ENCODE results near the gene HSPB2. TPM values are rescaled to one million over a fixed set of nuclear protein-coding genes. Genes with fewer than 3 reads are reported as not detected.
A peak's percentile ranks its signal among the peaks of the same experiment; 100 is the strongest.
"Not testable (repeated sequence)": the region's sequence is repeated elsewhere in the genome, so short reads cannot be mapped to it uniquely, and the experiment has no call there.

Gene HSPB2
- total RNA-seq, 2 experiments from 2014 or later: not detected

DNA sequence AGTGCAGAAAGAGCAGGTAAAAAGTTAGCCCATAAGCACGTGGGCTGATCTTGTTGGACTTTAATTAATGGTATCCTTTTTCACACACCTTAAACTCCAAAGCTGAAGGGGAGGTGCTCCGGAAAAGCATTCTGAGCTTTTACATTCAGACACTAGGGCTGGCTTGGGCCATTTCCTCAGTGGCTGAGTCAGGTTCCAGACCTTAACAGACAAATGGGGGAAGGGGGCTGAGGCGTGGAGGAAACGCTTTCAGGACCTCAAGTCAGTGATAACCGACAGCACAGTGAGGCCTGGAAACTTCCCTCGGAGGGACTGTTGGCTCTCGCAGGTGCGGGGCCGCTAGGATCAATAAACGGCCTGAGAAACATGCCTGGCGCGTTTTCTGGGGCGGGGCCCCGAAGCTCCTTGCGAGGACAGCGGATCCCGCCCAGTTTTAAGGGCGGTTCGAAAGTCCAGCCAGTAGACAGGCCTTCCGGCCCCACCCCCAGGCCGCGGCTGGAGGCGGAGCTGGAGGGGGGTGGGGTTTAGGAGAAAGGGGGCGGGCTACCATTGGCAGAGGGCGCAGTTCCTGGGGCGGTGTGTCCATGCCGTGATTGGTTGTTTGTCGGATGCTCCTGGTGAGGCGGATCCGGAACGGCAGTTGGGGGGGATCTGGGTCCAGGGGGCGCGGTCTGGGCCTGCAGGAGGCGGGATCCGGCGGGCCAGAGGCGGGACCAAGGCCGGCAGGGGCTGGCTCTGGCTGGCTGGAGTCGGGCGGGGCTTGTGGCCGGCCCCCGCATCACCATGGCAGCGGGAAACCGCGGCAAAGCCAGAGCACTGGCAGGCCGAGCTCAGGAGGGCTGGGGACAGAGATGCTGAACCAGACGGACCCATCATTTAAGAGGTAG, 14.2 kb downstream of the HSPB2 start:
- Mint-ChIP-seq H3K4me1 (peaks cover 18% of the 10 kb centered on the region), H3K27ac (peak overlapping the region; percentile 92), H3K36me3 (ENCODE audit: low read depth) (no peaks in the 10 kb centered on the region), H3K9me3 (ENCODE audit: low read depth) (no peaks in the 10 kb centered on the region), H3K27me3 (no peaks in the 10 kb centered on the region), H3K4me3 (peak overlapping the region; percentile 75)
- peak; percentile 96 for DNase-seq
- CTCF ChIA-PET: interaction anchor here (0.6 to 2.6 kb wide), 22 partner anchors 8 to 1470 kb away, joined by 3 to 38 read pairs (median 4); partner anchors contain the start of genes ALG9, C11orf52, DIXDC1 and SDHD
- POLR2A ChIA-PET: interaction anchor here (0.7 to 1.7 kb wide), 10 partner anchors 10 to 156 kb away, joined by 3 to 14 read pairs (median 4); partner anchors contain the start of genes ALG9 and DIXDC1
- intact Hi-C loops (cut with DNase I, micrococcal nuclease): loop anchor here (1.0 to 5.0 kb wide), 14 partner anchors 47 to 1388 kb away; partner anchors contain the start of genes ALG9 (in 2 of the 2), CFAP68 (in 2 of the 2), DLAT (in 2 of the 2) and FDXACB1 (in 2 of the 2)
- ATAC-seq: peak; percentile 91

GRCh38 chr11:111930472-111930871, 17.9 kb downstream of the HSPB2 start:
- H3K36me3 Mint-ChIP-seq (ENCODE audit: low read depth): no peaks in the 10 kb centered on the region
- DNase-seq (no peak), ATAC-seq (no peak)
- CTCF ChIA-PET: interaction anchor here (1.8 to 2.5 kb wide), 3 partner anchors 47 to 55 kb away, joined by 5 to 18 read pairs (median 10); no protein-coding TSS in a partner anchor
- POLR2A ChIA-PET: no interaction called here
- H3K9me3 Mint-ChIP-seq (ENCODE audit: low read depth): no peaks in the 10 kb centered on the region
- H3K27me3 Mint-ChIP-seq: no peaks in the 10 kb centered on the region
- intact Hi-C loops (cut with DNase I, micrococcal nuclease): loop anchor here in 1 of 2 experiments (10.0 kb wide), 1 partner anchor 124 kb away; no protein-coding TSS in a partner anchor
- H3K4me1 Mint-ChIP-seq: peaks cover 42% of the 10 kb centered on the region
- no peak overlapping the region for H3K4me3 Mint-ChIP-seq
- no peak overlapping the region for H3K27ac Mint-ChIP-seq

DNA sequence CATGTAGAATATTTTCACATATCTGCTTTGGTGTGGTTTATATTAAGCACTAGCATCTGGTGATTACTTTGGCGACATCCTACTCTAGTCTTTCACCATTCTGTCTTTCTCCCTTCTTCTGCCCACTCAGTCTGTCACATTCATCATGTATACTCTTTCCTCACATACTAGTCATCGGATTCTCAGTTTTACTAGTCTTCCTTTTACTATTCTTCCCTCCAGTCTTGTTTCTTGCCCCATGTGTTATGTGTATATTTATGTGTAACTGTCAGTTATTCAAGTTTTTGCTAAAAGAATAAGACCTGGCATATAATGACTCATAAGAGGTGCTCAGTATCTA, 20.0 kb downstream of the HSPB2 start:
- ChIA-PET CTCF (interaction anchor here (0.6 to 2.3 kb wide), 18 partner anchors 8 to 564 kb away, joined by 3 to 47 read pairs (median 4); partner anchors contain the start of genes ALG9, CFAP68 and CRYAB), POLR2A (no interaction called here)
- Mint-ChIP-seq H3K9me3 (ENCODE audit: low read depth) (no peaks in the 10 kb centered on the region), H3K36me3 (ENCODE audit: low read depth) (no peaks in the 10 kb centered on the region), H3K4me3 (peak overlapping the region; percentile 28), H3K27ac (peak overlapping the region; percentile 88), H3K4me1 (peaks cover 40% of the 10 kb centered on the region), H3K27me3 (no peaks in the 10 kb centered on the region)
- DNase-seq (no peak), ATAC-seq (peak; percentile 73)
- intact Hi-C loops (cut with DNase I, micrococcal nuclease): loop anchor here (1.0 to 10.0 kb wide), 7 partner anchors 12 to 243 kb away; partner anchors contain the start of genes BCO2 (in 1 of the 2), CFAP68 (in 1 of the 2), DLAT (in 1 of the 2) and FDXACB1 (in 1 of the 2)

DNA sequence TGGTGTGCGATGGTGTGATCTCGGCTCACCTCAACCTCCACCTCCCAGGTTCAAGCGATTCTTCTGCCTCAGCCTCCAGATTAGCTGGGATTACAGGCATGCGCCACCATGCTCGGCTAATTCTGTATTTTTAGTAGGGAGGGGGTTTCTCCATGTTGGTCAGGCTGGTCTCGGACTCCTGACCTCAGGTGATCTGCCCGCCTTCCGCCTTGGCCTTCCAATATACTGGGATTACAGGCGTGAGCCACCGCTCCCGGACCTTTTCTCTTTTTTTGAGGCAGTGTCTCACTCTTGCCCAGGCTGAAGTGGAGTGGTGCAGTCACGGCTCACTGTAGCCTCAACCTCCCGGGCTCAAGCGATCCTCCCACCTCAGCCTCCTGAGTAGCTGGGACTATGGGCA, 20.6 kb downstream of the HSPB2 start:
- POLR2A ChIA-PET; H3K27ac Mint-ChIP-seq; H3K9me3 Mint-ChIP-seq (ENCODE audit: low read depth); H3K36me3 Mint-ChIP-seq (ENCODE audit: low read depth); H3K4me3 Mint-ChIP-seq; H3K27me3 Mint-ChIP-seq; ATAC-seq; DNase-seq: not testable (repeated sequence)
- intact Hi-C loops (cut with DNase I, micrococcal nuclease): loop anchor here (2.0 to 10.0 kb wide), 2 partner anchors 122 to 150 kb away; no protein-coding TSS in a partner anchor
- CTCF ChIA-PET: interaction anchor here (0.6 to 2.3 kb wide), 4 partner anchors 10 to 284 kb away, joined by 3 to 21 read pairs (median 8); partner anchors contain the start of gene CRYAB
- peaks cover 44% of the 10 kb centered on the region for H3K4me1 Mint-ChIP-seq

- no peak overlapping the region for H3K27ac Mint-ChIP-seq
- H3K36me3 Mint-ChIP-seq (ENCODE audit: low read depth): no peaks in the 10 kb centered on the region
- peaks cover 51% of the 10 kb centered on the region for H3K4me1 Mint-ChIP-seq
- H3K27me3 Mint-ChIP-seq: no peaks in the 10 kb centered on the region
- DNase-seq (no peak), ATAC-seq (no peak)
- intact Hi-C loops (cut with DNase I, micrococcal nuclease): loop anchor here (2.0 to 10.0 kb wide), 2 partner anchors 121 to 149 kb away; no protein-coding TSS in a partner anchor
- ChIA-PET CTCF (interaction anchor here (0.5 to 1.3 kb wide), 3 partner anchors 10 to 587 kb away, joined by 3 to 12 read pairs (median 7); no protein-coding TSS in a partner anchor), POLR2A (no interaction called here)
- no peak overlapping the region for H3K4me3 Mint-ChIP-seq
- no peaks in the 10 kb centered on the region for H3K9me3 Mint-ChIP-seq (ENCODE audit: low read depth)
These were observed 21.3 kb downstream of the HSPB2 start for GRCh38 chr11:111933872-111934271.

GRCh38 chr11:111934306-111934705, 21.8 kb downstream of the HSPB2 start:
- ATAC-seq (no peak), DNase-seq (no peak)
- CTCF ChIA-PET: interaction anchor here (0.5 to 1.3 kb wide), 3 partner anchors 10 to 587 kb away, joined by 3 to 12 read pairs (median 7); no protein-coding TSS in a partner anchor
- Mint-ChIP-seq H3K36me3 (ENCODE audit: low read depth) (no peaks in the 10 kb centered on the region), H3K9me3 (ENCODE audit: low read depth) (no peaks in the 10 kb centered on the region), H3K4me1 (peaks cover 56% of the 10 kb centered on the region), H3K27me3 (no peaks in the 10 kb centered on the region), H3K27ac (no peak overlapping the region), H3K4me3 (no peak overlapping the region)
- POLR2A ChIA-PET: interaction anchor here (1.4 kb wide), 1 partner anchor 10 kb away, joined by 3 read pairs; no protein-coding TSS in a partner anchor
- intact Hi-C loops (cut with DNase I, micrococcal nuclease): loop anchor here in 1 of 2 experiments (10.0 kb wide), 1 partner anchor 120 kb away; no protein-coding TSS in a partner anchor

DNA sequence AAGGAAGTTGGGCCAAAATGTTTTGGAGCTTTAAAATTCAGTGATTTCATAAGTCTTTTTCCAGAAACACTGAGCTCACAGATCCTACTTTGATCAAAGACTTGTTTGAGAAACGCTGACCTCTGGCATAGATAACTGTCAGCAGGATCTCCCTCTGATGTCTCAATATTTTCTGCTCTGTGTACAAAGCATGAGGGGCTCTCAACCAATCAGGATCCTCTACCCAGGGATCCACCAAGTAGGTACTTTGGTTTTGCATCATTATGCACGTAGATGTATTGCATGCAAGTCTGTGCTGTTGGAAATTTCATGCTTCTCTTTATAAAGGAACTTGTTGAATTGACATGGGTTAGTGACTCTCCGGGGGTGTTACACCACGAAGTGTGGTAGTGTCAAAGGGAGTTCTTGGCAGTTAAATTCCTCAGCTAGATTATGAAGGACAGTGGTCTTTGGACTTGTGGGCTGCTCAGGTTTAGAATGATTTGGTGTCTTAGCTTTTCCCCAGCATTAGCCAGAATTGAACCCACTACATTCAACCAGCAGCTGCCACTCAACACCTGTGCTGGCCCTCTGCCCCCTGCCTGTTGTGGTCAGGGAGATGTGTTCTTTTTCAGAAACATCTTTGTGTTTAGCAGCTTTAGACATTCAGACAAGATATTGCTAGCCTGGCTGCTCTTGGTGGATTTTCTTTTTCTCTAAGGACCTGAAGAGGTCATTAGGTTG, 22.9 kb downstream of the HSPB2 start:
- ChIA-PET CTCF (interaction anchor here (0.6 to 2.3 kb wide), 11 partner anchors 9 to 178 kb away, joined by 3 to 14 read pairs (median 4); partner anchors contain the start of genes ALG9, SDHD and TIMM8B), POLR2A (interaction anchor here (0.7 to 2.7 kb wide), 4 partner anchors 9 to 29 kb away, joined by 3 to 14 read pairs (median 3); no protein-coding TSS in a partner anchor)
- Mint-ChIP-seq H3K9me3 (ENCODE audit: low read depth) (no peaks in the 10 kb centered on the region), H3K4me1 (peaks cover 61% of the 10 kb centered on the region), H3K4me3 (no peak overlapping the region), H3K27me3 (no peaks in the 10 kb centered on the region), H3K36me3 (ENCODE audit: low read depth) (no peaks in the 10 kb centered on the region), H3K27ac (peak overlapping the region; percentile 25)
- intact Hi-C loops (cut with DNase I, micrococcal nuclease): loop anchor here (2.0 to 10.0 kb wide), 6 partner anchors 89 to 1638 kb away; partner anchors contain the start of genes DLAT (in 1 of the 2), POU2AF1 (in 1 of the 2) and RDX (in 1 of the 2)
- DNase-seq: no peak
- peak; percentile 10 for ATAC-seq

DNA sequence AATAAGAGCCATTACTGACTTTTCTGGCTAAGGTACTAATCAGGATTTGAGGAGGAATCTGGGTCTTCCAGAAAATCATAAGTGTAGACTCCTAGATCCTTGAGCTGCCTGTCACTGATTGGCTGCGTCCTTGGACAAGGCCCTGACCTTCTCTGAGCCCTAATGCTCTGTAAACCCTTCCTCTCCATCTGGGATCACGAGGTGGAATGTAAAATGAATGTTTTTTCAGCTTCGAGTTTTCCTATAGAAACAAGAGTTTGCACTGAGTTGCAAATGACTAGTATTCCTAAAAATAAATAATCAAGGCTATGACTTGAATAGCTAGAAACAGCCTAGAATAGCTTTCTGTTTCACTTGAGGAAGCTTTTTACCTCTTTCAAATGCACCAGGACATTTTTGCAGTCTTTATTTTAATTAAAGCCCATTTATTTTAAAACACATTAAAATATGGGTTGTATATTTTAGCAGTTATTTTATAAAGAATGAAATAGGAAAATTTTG, 23.6 kb downstream of the HSPB2 start:
- peaks cover 62% of the 10 kb centered on the region for H3K4me1 Mint-ChIP-seq

DNA sequence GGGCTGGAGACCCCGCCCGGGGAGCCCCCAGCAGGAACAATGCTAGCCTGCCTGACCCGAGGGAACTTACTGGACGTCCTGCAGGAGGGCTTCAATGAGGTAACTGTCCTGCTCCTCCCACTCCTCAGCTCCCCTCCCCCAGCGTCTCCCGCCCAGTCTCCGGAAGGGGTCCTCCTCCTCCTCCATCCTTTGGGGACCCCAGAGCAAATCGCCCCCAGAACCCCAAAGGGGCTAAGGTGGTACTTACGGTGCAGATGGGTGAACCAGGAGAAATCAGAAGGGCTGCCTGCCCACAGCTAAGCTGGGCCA, 24.9 kb downstream of the HSPB2 start:
- Mint-ChIP-seq H3K27ac (peak overlapping the region; percentile 93), H3K36me3 (ENCODE audit: low read depth) (no peaks in the 10 kb centered on the region), H3K9me3 (ENCODE audit: low read depth) (no peaks in the 10 kb centered on the region), H3K4me1 (peaks cover 57% of the 10 kb centered on the region), H3K27me3 (no peaks in the 10 kb centered on the region), H3K4me3 (peak overlapping the region; percentile 73)
- DNase-seq (no peak), ATAC-seq (no peak)
- intact Hi-C loops (cut with DNase I, micrococcal nuclease): loop anchor here (2.0 to 10.0 kb wide), 6 partner anchors 87 to 1640 kb away; partner anchors contain the start of genes DLAT (in 1 of the 2), POU2AF1 (in 1 of the 2) and RDX (in 1 of the 2)
- POLR2A ChIA-PET: interaction anchor here (2.7 kb wide), 1 partner anchor 11 kb away, joined by 14 read pairs; no protein-coding TSS in a partner anchor
- CTCF ChIA-PET: interaction anchor here (0.5 to 2.4 kb wide), 8 partner anchors 11 to 861 kb away, joined by 3 to 21 read pairs (median 3); no protein-coding TSS in a partner anchor

More for the DNA sequence above, 23.6 kb downstream of the HSPB2 start:
- DNase-seq: no peak
- H3K4me3 Mint-ChIP-seq: peak overlapping the region; percentile 73
- ChIA-PET POLR2A (interaction anchor here (0.6 to 2.7 kb wide), 3 partner anchors 8 to 276 kb away, joined by 3 to 14 read pairs (median 3); no protein-coding TSS in a partner anchor), CTCF (interaction anchor here (0.6 to 2.3 kb wide), 9 partner anchors 9 to 178 kb away, joined by 3 to 14 read pairs (median 4); partner anchors contain the start of gene ALG9)
- intact Hi-C loops (cut with DNase I, micrococcal nuclease): loop anchor here (2.0 to 10.0 kb wide), 6 partner anchors 89 to 1639 kb away; partner anchors contain the start of genes DLAT (in 1 of the 2), POU2AF1 (in 1 of the 2) and RDX (in 1 of the 2)
- H3K9me3 Mint-ChIP-seq (ENCODE audit: low read depth): no peaks in the 10 kb centered on the region
- no peak for ATAC-seq
- peak overlapping the region; percentile 25 for H3K27ac Mint-ChIP-seq
- no peaks in the 10 kb centered on the region for H3K36me3 Mint-ChIP-seq (ENCODE audit: low read depth)
- H3K27me3 Mint-ChIP-seq: no peaks in the 10 kb centered on the region

DNA sequence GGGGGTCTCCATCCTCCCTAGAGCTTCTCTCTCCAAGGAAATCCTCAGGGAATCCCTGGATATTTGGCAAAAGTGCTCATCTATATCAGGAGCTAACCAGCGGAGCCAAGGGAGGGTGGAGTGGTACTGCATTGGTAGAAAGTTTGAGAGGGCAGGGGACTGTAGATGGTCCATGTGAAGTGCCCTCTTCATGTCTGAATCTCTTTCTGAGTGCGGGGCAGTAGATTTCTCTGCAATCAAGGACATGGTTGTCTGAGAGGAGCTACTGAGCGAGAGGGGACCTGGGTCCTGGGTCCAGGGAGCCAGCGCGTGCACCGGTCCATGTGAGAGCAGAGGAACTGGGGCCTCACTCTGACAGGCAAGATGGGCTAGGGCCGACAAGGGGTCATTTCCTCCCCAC, 25.3 kb downstream of the HSPB2 start:
- ChIA-PET CTCF (interaction anchor here (0.5 to 2.4 kb wide), 11 partner anchors 9 to 860 kb away, joined by 3 to 21 read pairs (median 3); partner anchors contain the start of genes DLAT and FDXACB1), POLR2A (interaction anchor here (2.7 kb wide), 1 partner anchor 11 kb away, joined by 14 read pairs; no protein-coding TSS in a partner anchor)
- Mint-ChIP-seq H3K36me3 (ENCODE audit: low read depth) (no peaks in the 10 kb centered on the region), H3K4me1 (peaks cover 53% of the 10 kb centered on the region), H3K9me3 (ENCODE audit: low read depth) (no peaks in the 10 kb centered on the region), H3K27ac (peak overlapping the region; percentile 93), H3K4me3 (peak overlapping the region; percentile 73), H3K27me3 (no peaks in the 10 kb centered on the region)
- DNase-seq (no peak), ATAC-seq (no peak)
- intact Hi-C loops (cut with DNase I, micrococcal nuclease): loop anchor here (2.0 to 10.0 kb wide), 6 partner anchors 87 to 1641 kb away; partner anchors contain the start of genes DLAT (in 1 of the 2), POU2AF1 (in 1 of the 2) and RDX (in 1 of the 2)
